ENCODE results near the gene ASCL5.

The ASCL5 gene

DNA sequence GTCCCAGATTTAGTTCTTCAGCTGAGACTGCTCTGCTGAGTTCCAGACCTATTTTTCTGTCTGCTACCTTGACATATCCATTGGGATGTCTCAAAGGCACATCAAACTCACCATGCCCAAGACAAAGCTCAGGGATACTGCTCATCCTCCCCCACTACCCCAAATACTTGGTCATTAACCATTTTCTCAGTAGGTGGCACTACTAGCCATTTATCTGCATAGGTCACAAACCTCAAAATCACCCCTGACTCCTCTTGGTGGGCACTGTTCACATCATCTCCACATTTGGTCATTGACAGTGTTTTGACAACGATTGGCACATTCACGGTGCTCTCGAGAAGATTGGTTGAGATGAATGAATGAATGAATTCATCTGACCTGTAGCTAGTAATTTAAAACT, 46.8 kb downstream of the ASCL5 start:
- TF ChIP-seq EP300 (IDR thresholded peaks at IDR 0.05; ENCODE audit: borderline replicate concordance) = no peak
- TF ChIP-seq, protein P1, sequence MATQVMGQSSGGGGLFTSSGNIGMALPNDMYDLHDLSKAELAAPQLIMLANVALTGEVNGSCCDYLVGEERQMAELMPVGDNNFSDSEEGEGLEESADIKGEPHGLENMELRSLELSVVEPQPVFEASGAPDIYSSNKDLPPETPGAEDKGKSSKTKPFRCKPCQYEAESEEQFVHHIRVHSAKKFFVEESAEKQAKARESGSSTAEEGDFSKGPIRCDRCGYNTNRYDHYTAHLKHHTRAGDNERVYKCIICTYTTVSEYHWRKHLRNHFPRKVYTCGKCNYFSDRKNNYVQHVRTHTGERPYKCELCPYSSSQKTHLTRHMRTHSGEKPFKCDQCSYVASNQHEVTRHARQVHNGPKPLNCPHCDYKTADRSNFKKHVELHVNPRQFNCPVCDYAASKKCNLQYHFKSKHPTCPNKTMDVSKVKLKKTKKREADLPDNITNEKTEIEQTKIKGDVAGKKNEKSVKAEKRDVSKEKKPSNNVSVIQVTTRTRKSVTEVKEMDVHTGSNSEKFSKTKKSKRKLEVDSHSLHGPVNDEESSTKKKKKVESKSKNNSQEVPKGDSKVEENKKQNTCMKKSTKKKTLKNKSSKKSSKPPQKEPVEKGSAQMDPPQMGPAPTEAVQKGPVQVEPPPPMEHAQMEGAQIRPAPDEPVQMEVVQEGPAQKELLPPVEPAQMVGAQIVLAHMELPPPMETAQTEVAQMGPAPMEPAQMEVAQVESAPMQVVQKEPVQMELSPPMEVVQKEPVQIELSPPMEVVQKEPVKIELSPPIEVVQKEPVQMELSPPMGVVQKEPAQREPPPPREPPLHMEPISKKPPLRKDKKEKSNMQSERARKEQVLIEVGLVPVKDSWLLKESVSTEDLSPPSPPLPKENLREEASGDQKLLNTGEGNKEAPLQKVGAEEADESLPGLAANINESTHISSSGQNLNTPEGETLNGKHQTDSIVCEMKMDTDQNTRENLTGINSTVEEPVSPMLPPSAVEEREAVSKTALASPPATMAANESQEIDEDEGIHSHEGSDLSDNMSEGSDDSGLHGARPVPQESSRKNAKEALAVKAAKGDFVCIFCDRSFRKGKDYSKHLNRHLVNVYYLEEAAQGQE (IDR thresholded peaks at IDR 0.05; ENCODE audit: low read depth) = no peak
- no peak for TF ChIP-seq CREB1 (IDR thresholded peaks at IDR 0.05; ENCODE audit: low read depth)
- TF ChIP-seq TCF12 (IDR thresholded peaks at IDR 0.05; ENCODE audit: low read depth) = no peak

DNA sequence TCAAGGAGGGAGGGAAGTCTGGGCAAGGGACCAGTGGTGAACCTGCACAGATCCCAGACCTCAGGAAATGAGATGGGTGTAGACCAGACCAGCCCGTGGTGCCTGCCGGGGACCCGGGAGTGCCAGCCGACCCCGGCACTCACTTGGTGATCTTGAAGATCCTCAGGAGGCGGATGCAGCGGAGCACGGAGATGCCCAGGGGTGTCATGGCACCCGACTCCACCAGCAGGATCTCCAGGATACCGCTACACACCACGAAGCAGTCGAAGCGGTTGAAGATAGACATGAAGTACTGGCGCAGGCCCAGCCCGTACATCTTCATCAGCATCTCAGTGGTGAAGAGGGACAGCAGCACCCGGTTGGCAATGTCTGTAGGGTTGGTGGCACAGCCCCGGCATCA, 49.2 kb downstream of the ASCL5 start:
- TF ChIP-seq EP300 (IDR thresholded peaks at IDR 0.05; ENCODE audit: borderline replicate concordance) = no peak
- no peak for TF ChIP-seq CREB1 (IDR thresholded peaks at IDR 0.05; ENCODE audit: low read depth)

DNA sequence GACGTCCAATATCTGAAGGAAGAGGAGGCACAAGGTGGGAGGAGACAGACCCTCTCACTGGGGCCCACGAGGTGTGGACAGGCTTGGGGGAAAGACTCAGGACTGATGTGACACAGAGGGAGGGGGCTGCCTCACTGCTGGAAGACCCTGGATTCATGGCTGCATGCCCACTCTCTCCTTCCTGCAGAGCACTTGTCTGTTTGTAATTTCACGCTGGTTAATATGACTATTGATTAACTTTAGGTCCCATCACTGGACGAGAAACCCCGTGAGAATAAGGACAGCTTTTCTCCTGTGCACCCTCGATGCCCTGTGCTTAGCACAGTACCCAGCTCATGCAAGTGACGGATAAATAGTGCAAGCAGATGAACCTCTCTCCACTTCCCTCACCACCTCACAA, 49.9 kb downstream of the ASCL5 start:
- TF ChIP-seq TAF1 (IDR thresholded peaks at IDR 0.05; ENCODE audit: low read depth) = no peak
- no peak for TF ChIP-seq EGR1 (IDR thresholded peaks at IDR 0.05)
- no peak for TF ChIP-seq CEBPB (IDR thresholded peaks at IDR 0.05)
- no peak for TF ChIP-seq NFIC (IDR thresholded peaks at IDR 0.05)
- TF ChIP-seq YY1 (IDR thresholded peaks at IDR 0.05; ENCODE audit: low read depth) = no peak
- no peak for TF ChIP-seq USF1 (IDR thresholded peaks at IDR 0.05)
- TF ChIP-seq CREB1 (IDR thresholded peaks at IDR 0.05; ENCODE audit: low read depth) = no peak
- no peak for TF ChIP-seq FOXM1 (IDR thresholded peaks at IDR 0.05; ENCODE audit: borderline replicate concordance, low read depth)
- TF ChIP-seq EP300 (IDR thresholded peaks at IDR 0.05; ENCODE audit: borderline replicate concordance) = no peak
- no peak for TF ChIP-seq TEAD4 (IDR thresholded peaks at IDR 0.05)
- no peak for TF ChIP-seq RAD21 (IDR thresholded peaks at IDR 0.05; ENCODE audit: low read depth)
- TF ChIP-seq ZBTB7A (IDR thresholded peaks at IDR 0.05; ENCODE audit: low read depth) = no peak
- TF ChIP-seq TCF12 (IDR thresholded peaks at IDR 0.05; ENCODE audit: low read depth) = no peak
- TF ChIP-seq MAX (IDR thresholded peaks at IDR 0.05) = no peak
- TF ChIP-seq, protein P1 (IDR thresholded peaks at IDR 0.05; ENCODE audit: low read depth) = no peak

DNA sequence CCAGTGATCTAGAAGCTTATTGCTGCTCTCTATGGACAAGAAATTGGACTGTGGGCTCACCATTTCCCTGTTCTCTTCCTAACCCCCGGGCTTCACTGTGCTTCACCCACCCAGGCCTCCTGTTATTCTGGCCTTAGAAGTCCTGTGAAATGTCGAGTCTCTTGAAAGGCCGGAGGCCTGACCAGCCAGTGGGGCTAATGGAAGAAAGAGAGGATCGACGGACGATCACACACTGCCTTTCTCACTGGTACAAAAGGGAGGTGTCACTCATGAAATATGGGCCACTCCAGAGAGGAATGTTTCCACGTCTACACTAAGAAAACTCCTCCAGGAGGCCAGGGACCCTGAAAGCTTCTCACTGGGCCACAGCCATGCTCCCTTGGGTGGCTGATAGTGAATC, 50.9 kb downstream of the ASCL5 start:
- no peak for TF ChIP-seq ZBTB7A (IDR thresholded peaks at IDR 0.05; ENCODE audit: low read depth)
- no peak for TF ChIP-seq USF1 (IDR thresholded peaks at IDR 0.05)
- no peak for TF ChIP-seq MAX (IDR thresholded peaks at IDR 0.05)
- TF ChIP-seq TCF12 (IDR thresholded peaks at IDR 0.05; ENCODE audit: low read depth) = no peak
- TF ChIP-seq EGR1 (IDR thresholded peaks at IDR 0.05) = no peak
- TF ChIP-seq FOXM1 (IDR thresholded peaks at IDR 0.05; ENCODE audit: borderline replicate concordance, low read depth) = no peak

DNA sequence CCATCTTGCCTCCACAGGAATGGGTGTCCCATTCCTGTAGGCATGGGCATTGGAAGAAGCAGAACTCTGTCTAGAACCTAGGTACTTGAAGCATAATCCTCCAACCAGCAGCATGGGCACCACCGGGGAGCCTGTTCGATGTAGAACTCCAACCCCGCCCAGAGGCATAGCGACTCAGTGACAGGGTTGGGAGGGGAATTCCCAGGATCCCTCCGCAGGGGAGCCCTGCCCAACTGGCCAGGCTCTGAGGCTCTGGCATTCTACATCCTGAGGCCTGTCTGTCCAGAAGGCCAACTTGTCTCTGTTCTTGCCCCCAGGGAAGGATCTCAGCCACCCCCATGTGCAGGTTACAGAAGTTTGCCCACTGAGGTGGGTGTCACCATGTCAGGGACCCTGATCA, 53.0 kb downstream of the ASCL5 start:
- TF ChIP-seq MAX (IDR thresholded peaks at IDR 0.05) (no peak), YY1 (IDR thresholded peaks at IDR 0.05; ENCODE audit: low read depth) (no peak), RAD21 (IDR thresholded peaks at IDR 0.05; ENCODE audit: low read depth) (no peak), CEBPB (IDR thresholded peaks at IDR 0.05) (no peak), TCF12 (IDR thresholded peaks at IDR 0.05; ENCODE audit: low read depth) (no peak), NFIC (IDR thresholded peaks at IDR 0.05) (no peak), ZBTB7A (IDR thresholded peaks at IDR 0.05; ENCODE audit: low read depth) (no peak), EGR1 (IDR thresholded peaks at IDR 0.05) (no peak), CREB1 (IDR thresholded peaks at IDR 0.05; ENCODE audit: low read depth) (no peak), EP300 (IDR thresholded peaks at IDR 0.05; ENCODE audit: borderline replicate concordance) (no peak), TAF1 (IDR thresholded peaks at IDR 0.05; ENCODE audit: low read depth) (no peak), USF1 (IDR thresholded peaks at IDR 0.05) (no peak), FOXM1 (IDR thresholded peaks at IDR 0.05; ENCODE audit: borderline replicate concordance, low read depth) (no peak), TEAD4 (IDR thresholded peaks at IDR 0.05) (no peak)
- TF ChIP-seq, protein P1 (IDR thresholded peaks at IDR 0.05; ENCODE audit: low read depth) = no peak
